ENCODE data around the gene SEMA4G. TPM values are rescaled to one million over a fixed set of nuclear protein-coding genes. Genes with fewer than 3 reads are reported as not detected.

Gene SEMA4G
- polyA plus RNA-seq, 2 of the 4 experiments (the other 2 are of a cell fraction): 13.5 to 17.4 TPM

- no peak for TF ChIP-seq CTCF (IDR thresholded peaks at IDR 0.05)
Observed at GRCh38 chr10:100985336-100985735, 16.0 kb downstream of the SEMA4G start (continued).

GRCh38 chr10:100986623-100986951 lies 17.3 kb downstream of the SEMA4G start:
- peaks cover 31% of the 10 kb centered on the region for H3K4me1 ChIP-seq
- ChIA-PET CTCF (interaction anchor here (2.1 to 25.8 kb wide), 5 partner anchors 8 to 30 kb away, joined by 5 to 608 read pairs (median 12); partner anchors contain the start of genes LZTS2 and SEMA4G), POLR2A (interaction anchor here (1.1 to 1.8 kb wide), 3 partner anchors 10 to 28 kb away, joined by 3 to 6 read pairs (median 4); no protein-coding TSS in a partner anchor)
- H3K4me2 ChIP-seq: peak overlapping the region; percentile 96
- FAIRE-seq (no peak), DNase-seq (ENCODE audit: low read depth in 1 of 2, low spot score in 1 of 2) (no peak), ATAC-seq (no peak; a peak in 1 of 6 replicates)
- WGBS (ENCODE audit: missing lambda C conversion rate): 22% methylated on average over 14 of the region's 17 CpGs
- H3K27ac ChIP-seq: peak overlapping the region; percentile 96 to 97
- H3K9me3 ChIP-seq: no peaks in the 10 kb centered on the region
- TF ChIP-seq ZNF302 (CRISPR knock-in tag; IDR thresholded peaks at IDR 0.05) (no peak), RAD21 (conservative IDR thresholded peaks at IDR 0.05 in 1 of 2, IDR thresholded peaks at IDR 0.05 in 1 of 2) (no peak), HEYL (CRISPR knock-in tag; IDR thresholded peaks at IDR 0.05) (no peak), ATOH8 (CRISPR knock-in tag; IDR thresholded peaks at IDR 0.05; ENCODE audit: low read depth) (no peak), HDAC2 (IDR thresholded peaks at IDR 0.05) (no peak), CTCF (IDR thresholded peaks at IDR 0.05) (no peak), CBX8 (IDR thresholded peaks at IDR 0.05) (no peak), FOXS1 (CRISPR knock-in tag; IDR thresholded peaks at IDR 0.05) (no peak), RFX5 (IDR thresholded peaks at IDR 0.05) (no peak)
- peak overlapping the region; percentile 83 for H3K4me3 ChIP-seq

GRCh38 chr10:100986952-100987684 lies 17.8 kb downstream of the SEMA4G start, which contains the start of the genes MRPL43 and TWNK:
MRPL43 (minus strand) TSS chr10:100987497; CDS start chr10:100987443, 54 bp downstream.
TWNK (plus strand) TSS chr10:100987543; CDS start chr10:100988211, 668 bp downstream.
- H3K27ac ChIP-seq: peak within 1 kb of the TSS; percentile 96 to 97
- WGBS (ENCODE audit: missing lambda C conversion rate): 0% methylated on average over 36 of the region's 75 CpGs
- DNase-seq (ENCODE audit: low read depth in 1 of 2, low spot score in 1 of 2) (peak; percentile 81 to 91), ATAC-seq (peak; percentile 93 to 94), FAIRE-seq (no peak)
- ChIA-PET POLR2A (interaction anchor here (1.0 to 1.8 kb wide), 4 partner anchors 10 to 74 kb away, joined by 3 to 6 read pairs (median 4); no protein-coding TSS in a partner anchor), CTCF (interaction anchor here (2.1 to 25.8 kb wide), 5 partner anchors 11 to 30 kb away, joined by 5 to 608 read pairs (median 83); partner anchors contain the start of genes LZTS2 and SEMA4G)
- H3K4me1 ChIP-seq: peaks cover 31% of the 10 kb centered on the region
- H3K9me3 ChIP-seq: no peaks in the 10 kb centered on the region
- peak within 1 kb of the TSS; percentile 83 for H3K4me3 ChIP-seq
- H3K4me2 ChIP-seq: peak within 1 kb of the TSS; percentile 96
- TF ChIP-seq HEYL (CRISPR knock-in tag; IDR thresholded peaks at IDR 0.05): no peak
- TF ChIP-seq ESRRA (IDR thresholded peaks at IDR 0.05; ENCODE audit: borderline replicate concordance, low read length): no peak
- TF ChIP-seq RNF2 (IDR thresholded peaks at IDR 0.05; ENCODE audit: borderline replicate concordance, low read depth): no peak
- TF ChIP-seq ZFP36 (IDR thresholded peaks at IDR 0.05; ENCODE audit: borderline replicate concordance, partially characterized antibody): no peak
- no peak for TF ChIP-seq TP53 (CRISPR knock-in tag; IDR thresholded peaks at IDR 0.05)
- peak; percentile 42 for TF ChIP-seq POLR2A (IDR thresholded peaks at IDR 0.05; ENCODE audit: low read length)
- no peak for TF ChIP-seq ELK1 (IDR thresholded peaks at IDR 0.05; ENCODE audit: low read depth, low read length)
- TF ChIP-seq MAFK (IDR thresholded peaks at IDR 0.05; ENCODE audit: partially characterized antibody): no peak
- no peak for TF ChIP-seq HOXA7 (CRISPR knock-in tag; IDR thresholded peaks at IDR 0.05)
- no peak for TF ChIP-seq PBX3 (IDR thresholded peaks at IDR 0.05)
- TF ChIP-seq EP300 (IDR thresholded peaks at IDR 0.05): no peak
- 0 out of 2 replicates have a peak, but pooled peaks have one; percentile 40 for TF ChIP-seq GATA3 (IDR thresholded peaks at IDR 0.05; ENCODE audit: borderline replicate concordance)
- TF ChIP-seq BCL3 (IDR thresholded peaks at IDR 0.05): peak; percentile 66; the same call in 1 of the 3 replicates
- no peak for TF ChIP-seq TFCP2L1 (CRISPR knock-in tag; IDR thresholded peaks at IDR 0.05)
- no peak for TF ChIP-seq HOXB5 (CRISPR knock-in tag; IDR thresholded peaks at IDR 0.05)
- no peak for TF ChIP-seq CBX2 (IDR thresholded peaks at IDR 0.05; ENCODE audit: borderline replicate concordance, low read depth)
- TF ChIP-seq RARB (CRISPR knock-in tag; IDR thresholded peaks at IDR 0.05): no peak

All from A549 (cell line).